HG03457 (cell line): ENCODE results near the gene HTR2C.

Experiments used
- ATAC-seq: cut with Tn5 transposase; IDR thresholded peaks from one replicate; pipeline ENCODE4 v1.9.1; 2021; ENCODE audit warnings: moderate number of reproducible peaks; ENCODE audit not compliant: unreplicated experiment

The HTR2C gene

GRCh38 chrX:114952696-114953095, 368.8 kb downstream of the HTR2C start:
- no peak for ATAC-seq
